HG03442 (cell line): ENCODE results near the gene CAMK2D.
A peak's percentile ranks its signal among the peaks of the same experiment; 100 is the strongest.

ENCODE experiments used
- ATAC-seq: cut with Tn5 transposase; IDR thresholded peaks from one replicate; pipeline ENCODE4 v1.9.1; 2021; ENCODE audit warnings: mild to moderate bottlenecking, moderate library complexity; ENCODE audit not compliant: unreplicated experiment

Gene CAMK2D

GRCh38 chr4:113576947-113577678, 184.4 kb downstream of the CAMK2D start:
- no peak for ATAC-seq

GRCh38 chr4:113575401-113575800, 186.1 kb downstream of the CAMK2D start:
- no peak for ATAC-seq

GRCh38 chr4:113574636-113575103, 186.9 kb downstream of the CAMK2D start:
- no peak for ATAC-seq

GRCh38 chr4:113572620-113573019, 188.9 kb downstream of the CAMK2D start:
- no peak for ATAC-seq

GRCh38 chr4:113566015-113566795, 195.3 kb downstream of the CAMK2D start:
- ATAC-seq, result no peak

- no peak for ATAC-seq
Observed at GRCh38 chr4:113565702-113566012, 195.9 kb downstream of the CAMK2D start.

GRCh38 chr4:113564493-113564892, 197.0 kb downstream of the CAMK2D start:
- ATAC-seq, result peak; percentile 27

GRCh38 chr4:113563691-113564378, 197.7 kb downstream of the CAMK2D start:
- no peak for ATAC-seq

- ATAC-seq, result no peak
Observed at GRCh38 chr4:113561758-113562157, 199.8 kb downstream of the CAMK2D start.

GRCh38 chr4:113561092-113561491, 200.4 kb downstream of the CAMK2D start:
- ATAC-seq, result no peak

GRCh38 chr4:113560579-113560978, 201.0 kb downstream of the CAMK2D start:
- ATAC-seq, result no peak

GRCh38 chr4:113559947-113560346, 201.6 kb downstream of the CAMK2D start:
- no peak for ATAC-seq

GRCh38 chr4:113556382-113557134, 205.0 kb downstream of the CAMK2D start:
- ATAC-seq, result no peak

GRCh38 chr4:113555868-113556267, 205.7 kb downstream of the CAMK2D start:
- ATAC-seq, result no peak

GRCh38 chr4:113553082-113553481, 208.5 kb downstream of the CAMK2D start:
- ATAC-seq, result no peak

GRCh38 chr4:113550510-113550909, 211.0 kb downstream of the CAMK2D start:
- ATAC-seq, result no peak

GRCh38 chr4:113548303-113548702, 213.2 kb downstream of the CAMK2D start:
- ATAC-seq, result no peak

- ATAC-seq, result peak; percentile 99
Observed at GRCh38 chr4:113547487-113548042, 214.0 kb downstream of the CAMK2D start.

GRCh38 chr4:113541933-113542332, 219.6 kb downstream of the CAMK2D start:
- ATAC-seq, result no peak

- ATAC-seq, result no peak
Observed at GRCh38 chr4:113540859-113541258, 220.7 kb downstream of the CAMK2D start.

- peak; percentile 83 for ATAC-seq
Observed at GRCh38 chr4:113539408-113539807, 222.1 kb downstream of the CAMK2D start.
